Mammary epithelial cell (primary cell): ENCODE results near the gene KCNQ2.

Experiments used
- EZH2 ChIP-seq: IDR thresholded peaks from 2 replicates; pipeline ENCODE4 v1.6.1; 2012; ENCODE audit warnings: low read length, inconsistent platforms, borderline replicate concordance
- TF ChIP-seq, protein P1 (sequence below), 2 donors: IDR thresholded peaks in 1 of 2; conservative IDR thresholded peaks in 1 of 2; 2 replicates each; pipeline ENCODE4 v1.5.1; 2011 to 2012; ENCODE audit warnings: inconsistent platforms in 2 of 2, low read length in 2 of 2, mild to moderate bottlenecking in 2 of 2, control low read depth in 1 of 2, low read depth in 1 of 2; ENCODE audit not compliant: insufficient read depth in 1 of 2; ENCODE audit errors: extremely low read depth in 1 of 2

DNA sequence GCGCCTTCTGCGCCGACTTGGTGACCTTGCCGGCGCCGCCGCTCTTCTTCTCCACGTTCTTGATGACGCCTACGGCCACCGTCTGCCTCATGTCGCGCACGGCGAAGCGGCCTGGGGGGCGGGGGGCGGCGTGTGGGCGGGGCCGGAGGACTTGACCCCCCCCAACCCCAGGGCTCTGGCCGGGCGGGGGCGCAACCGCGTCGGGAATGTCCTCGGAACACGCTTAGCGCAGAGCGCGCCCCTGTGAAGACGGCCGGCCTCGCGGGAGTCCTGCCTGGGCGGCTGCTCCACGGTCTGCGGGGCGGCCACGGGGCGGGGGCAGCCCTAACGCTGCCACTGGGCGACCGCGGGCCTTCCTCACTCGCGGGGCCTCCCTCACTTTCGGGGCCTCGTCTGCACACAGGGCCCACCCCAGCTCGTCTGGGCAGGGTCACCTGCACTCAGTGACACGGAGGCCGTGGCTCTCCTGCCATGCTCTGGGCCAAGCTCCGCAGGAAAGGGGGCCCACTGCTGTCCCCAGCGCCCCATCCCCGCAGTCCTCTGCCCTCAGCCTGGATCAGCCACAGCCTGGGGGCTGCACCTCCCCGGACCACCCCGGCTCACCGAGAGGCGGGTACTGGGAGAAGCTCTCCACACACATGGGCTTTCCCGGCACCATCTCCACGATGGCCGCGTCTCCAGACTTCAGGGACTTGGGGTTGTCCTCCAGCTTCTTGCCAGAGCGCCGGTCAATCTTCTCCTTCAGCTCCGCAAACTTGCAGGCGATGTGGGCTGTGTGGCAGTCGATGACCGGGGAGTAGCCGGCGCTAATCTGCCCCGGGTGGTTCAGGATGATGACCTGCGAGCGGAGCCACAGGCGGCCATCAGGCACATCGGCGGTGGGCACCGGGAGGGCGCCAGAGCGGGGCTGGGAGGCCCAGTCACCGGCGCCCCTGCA, 16.1 kb upstream of the KCNQ2 start:
- TF ChIP-seq, protein P1, sequence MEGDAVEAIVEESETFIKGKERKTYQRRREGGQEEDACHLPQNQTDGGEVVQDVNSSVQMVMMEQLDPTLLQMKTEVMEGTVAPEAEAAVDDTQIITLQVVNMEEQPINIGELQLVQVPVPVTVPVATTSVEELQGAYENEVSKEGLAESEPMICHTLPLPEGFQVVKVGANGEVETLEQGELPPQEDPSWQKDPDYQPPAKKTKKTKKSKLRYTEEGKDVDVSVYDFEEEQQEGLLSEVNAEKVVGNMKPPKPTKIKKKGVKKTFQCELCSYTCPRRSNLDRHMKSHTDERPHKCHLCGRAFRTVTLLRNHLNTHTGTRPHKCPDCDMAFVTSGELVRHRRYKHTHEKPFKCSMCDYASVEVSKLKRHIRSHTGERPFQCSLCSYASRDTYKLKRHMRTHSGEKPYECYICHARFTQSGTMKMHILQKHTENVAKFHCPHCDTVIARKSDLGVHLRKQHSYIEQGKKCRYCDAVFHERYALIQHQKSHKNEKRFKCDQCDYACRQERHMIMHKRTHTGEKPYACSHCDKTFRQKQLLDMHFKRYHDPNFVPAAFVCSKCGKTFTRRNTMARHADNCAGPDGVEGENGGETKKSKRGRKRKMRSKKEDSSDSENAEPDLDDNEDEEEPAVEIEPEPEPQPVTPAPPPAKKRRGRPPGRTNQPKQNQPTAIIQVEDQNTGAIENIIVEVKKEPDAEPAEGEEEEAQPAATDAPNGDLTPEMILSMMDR (conservative IDR thresholded peaks at IDR 0.05 in 1 of 2, IDR thresholded peaks at IDR 0.05 in 1 of 2; ENCODE audit: extremely low read depth in 1 of 2, insufficient read depth in 1 of 2, low read depth in 1 of 2, low read length in 2 of 2), result no peak
- no peak for TF ChIP-seq EZH2
